ENCODE measurements around the gene RASGRP4. TPM values are rescaled to one million over a fixed set of nuclear protein-coding genes. Genes with fewer than 3 reads are reported as not detected.

Gene RASGRP4
- total and polyA plus RNA-seq, 2 donors (not counting 1 experiment from before 2014, with no cell fraction given) = not detected

- no peaks in the 10 kb centered on the region for H3K27me3 ChIP-seq (ENCODE audit: control insufficient read depth, insufficient read depth, low read length)
- DNase-seq (ENCODE audit: low read depth in 2 of 2) = no peak
- H3K4me1 ChIP-seq (ENCODE audit: control insufficient read depth, extremely low read depth, insufficient read depth, low read length) = peaks cover 8% of the 10 kb centered on the region
- no peak overlapping the region for H3K9ac ChIP-seq (ENCODE audit: insufficient read depth, low read length)
- no peak overlapping the region for H2AFZ ChIP-seq (ENCODE audit: low read length)
- peaks cover 15% of the 10 kb centered on the region for H3K36me3 ChIP-seq (ENCODE audit: control insufficient read depth, insufficient read depth, low read length)
- no peaks in the 10 kb centered on the region for H3K9me3 ChIP-seq (ENCODE audit: control insufficient read depth, insufficient read depth, low read depth, low read length)
- H3K27ac ChIP-seq (ENCODE audit: insufficient read depth, low read length) = no peak overlapping the region
- H4K20me1 ChIP-seq (ENCODE audit: control insufficient read depth, extremely low read depth, insufficient read depth, low read length) = no peaks in the 10 kb centered on the region
- H3K4me2 ChIP-seq (ENCODE audit: extremely low read depth, insufficient read depth, low read length) = no peak overlapping the region
- TF ChIP-seq CTCF (conservative IDR thresholded peaks at IDR 0.05 in 1 of 2, IDR thresholded peaks at IDR 0.05 in 1 of 2; ENCODE audit: low read depth in 1 of 2, low read length in 2 of 2) (no peak), EZH2 (IDR thresholded peaks at IDR 0.05; ENCODE audit: low read length, missing control alignments) (no peak)
- H3K79me2 ChIP-seq (ENCODE audit: control insufficient read depth, insufficient read depth, low read length) = no peaks in the 10 kb centered on the region
- no peak overlapping the region for H3K4me3 ChIP-seq (replicated peaks in 1 of 4; ENCODE audit: control extremely low read depth in 1 of 4, insufficient read depth in 1 of 4, low read depth in 3 of 4, low read length in 4 of 4)
Measured at GRCh38 chr19:38395381-38396114, 30.5 kb downstream of the RASGRP4 start.

- DNase-seq (ENCODE audit: low read depth in 2 of 2) = peak in 1 of 2 donors; percentile 34
- no peak overlapping the region for H3K27ac ChIP-seq (ENCODE audit: insufficient read depth, low read length)
- H3K36me3 ChIP-seq (ENCODE audit: control insufficient read depth, insufficient read depth, low read length) = peaks cover 15% of the 10 kb centered on the region
- H4K20me1 ChIP-seq (ENCODE audit: control insufficient read depth, extremely low read depth, insufficient read depth, low read length) = no peaks in the 10 kb centered on the region
- H2AFZ ChIP-seq (ENCODE audit: low read length) = no peak overlapping the region
- H3K4me2 ChIP-seq (ENCODE audit: extremely low read depth, insufficient read depth, low read length) = no peak overlapping the region
- no peak overlapping the region for H3K4me3 ChIP-seq (replicated peaks in 1 of 4; ENCODE audit: control extremely low read depth in 1 of 4, insufficient read depth in 1 of 4, low read depth in 3 of 4, low read length in 4 of 4)
- H3K79me2 ChIP-seq (ENCODE audit: control insufficient read depth, insufficient read depth, low read length) = peaks cover 8% of the 10 kb centered on the region
- no peak for TF ChIP-seq CTCF (conservative IDR thresholded peaks at IDR 0.05 in 1 of 2, IDR thresholded peaks at IDR 0.05 in 1 of 2; ENCODE audit: low read depth in 1 of 2, low read length in 2 of 2)
- TF ChIP-seq EZH2 (IDR thresholded peaks at IDR 0.05; ENCODE audit: low read length, missing control alignments) = no peak
- H3K4me1 ChIP-seq (ENCODE audit: control insufficient read depth, extremely low read depth, insufficient read depth, low read length) = peaks cover 12% of the 10 kb centered on the region
- no peaks in the 10 kb centered on the region for H3K9me3 ChIP-seq (ENCODE audit: control insufficient read depth, insufficient read depth, low read depth, low read length)
- no peak overlapping the region for H3K9ac ChIP-seq (ENCODE audit: insufficient read depth, low read length)
- no peaks in the 10 kb centered on the region for H3K27me3 ChIP-seq (ENCODE audit: control insufficient read depth, insufficient read depth, low read length)
Measured at GRCh38 chr19:38394488-38394887, 31.5 kb downstream of the RASGRP4 start.

GRCh38 chr19:38392707-38393308, 33.2 kb downstream of the RASGRP4 start:
- no peak overlapping the region for H2AFZ ChIP-seq (ENCODE audit: low read length)
- H3K4me1 ChIP-seq (ENCODE audit: control insufficient read depth, extremely low read depth, insufficient read depth, low read length) = peaks cover 12% of the 10 kb centered on the region
- H3K36me3 ChIP-seq (ENCODE audit: control insufficient read depth, insufficient read depth, low read length) = peaks cover 15% of the 10 kb centered on the region
- DNase-seq (ENCODE audit: low read depth in 2 of 2) = peak in 1 of 2 donors; percentile 58
- peaks cover 14% of the 10 kb centered on the region for H3K79me2 ChIP-seq (ENCODE audit: control insufficient read depth, insufficient read depth, low read length)
- no peak for TF ChIP-seq EZH2 (IDR thresholded peaks at IDR 0.05; ENCODE audit: low read length, missing control alignments)
- no peaks in the 10 kb centered on the region for H3K9me3 ChIP-seq (ENCODE audit: control insufficient read depth, insufficient read depth, low read depth, low read length)
- no peaks in the 10 kb centered on the region for H4K20me1 ChIP-seq (ENCODE audit: control insufficient read depth, extremely low read depth, insufficient read depth, low read length)
- H3K4me2 ChIP-seq (ENCODE audit: extremely low read depth, insufficient read depth, low read length) = peak overlapping the region; percentile 35
- H3K27ac ChIP-seq (ENCODE audit: insufficient read depth, low read length) = no peak overlapping the region
- no peaks in the 10 kb centered on the region for H3K27me3 ChIP-seq (ENCODE audit: control insufficient read depth, insufficient read depth, low read length)
- H3K9ac ChIP-seq (ENCODE audit: insufficient read depth, low read length) = no peak overlapping the region
- no peak overlapping the region for H3K4me3 ChIP-seq (replicated peaks in 1 of 4; ENCODE audit: control extremely low read depth in 1 of 4, insufficient read depth in 1 of 4, low read depth in 3 of 4, low read length in 4 of 4)
